A673 (cell line): ENCODE measurements around the gene ARHGAP32.

ENCODE experiments used
- CTCF ChIP-seq: fragments of 300-800, 200-600 bp; sonication (generic); conservative IDR thresholded peaks from 2 replicates; pipeline ENCODE4 v1.5.1; 2017; ENCODE audit warnings: low read depth, mild to moderate bottlenecking, antibody characterized with exemption, low read length, moderate library complexity, mixed read lengths
- EZH2 ChIP-seq: fragments of 200-600 bp; sonication (generic); IDR thresholded peaks from 2 replicates; pipeline ENCODE4 v1.6.1; 2017; ENCODE audit warnings: borderline replicate concordance, low read depth, mild to moderate bottlenecking, mixed read lengths, antibody characterized with exemption, low read length; ENCODE audit not compliant: poor library complexity, severe bottlenecking

GRCh38 chr11:129067454-129067853 lies 124.7 kb downstream of the ARHGAP32 start:
- TF ChIP-seq CTCF (no peak), EZH2 (no peak)
